GM19468 (cell line): ENCODE results near the gene PLAAT4.

Source experiments
- ATAC-seq: cut with Tn5 transposase; IDR thresholded peaks from one replicate; pipeline ENCODE4 v1.9.1; 2021; ENCODE audit warnings: mild to moderate bottlenecking, moderate library complexity, moderate number of reproducible peaks; ENCODE audit not compliant: unreplicated experiment; ENCODE audit errors: extremely low read depth

The PLAAT4 gene

GRCh38 chr11:63536669-63537292 is at the start of gene PLAAT4:
PLAAT4 (plus strand) TSS chr11:63536808; CDS start chr11:63536869, 61 bp downstream.
- ATAC-seq = no peak

- ATAC-seq = no peak
Measured at GRCh38 chr11:63488789-63489188, 47.8 kb upstream of the PLAAT4 start.

- ATAC-seq = no peak
Measured at GRCh38 chr11:63489879-63490278, 46.7 kb upstream of the PLAAT4 start.

GRCh38 chr11:63490551-63491239 is 45.9 kb upstream of the PLAAT4 start, which contains the start of gene PLAAT5:
PLAAT5 (minus strand) TSS chr11:63491167; CDS start chr11:63491034, 133 bp downstream.
- ATAC-seq = no peak

GRCh38 chr11:63491240-63491587 is 45.4 kb upstream of the PLAAT4 start:
- no peak for ATAC-seq

DNA sequence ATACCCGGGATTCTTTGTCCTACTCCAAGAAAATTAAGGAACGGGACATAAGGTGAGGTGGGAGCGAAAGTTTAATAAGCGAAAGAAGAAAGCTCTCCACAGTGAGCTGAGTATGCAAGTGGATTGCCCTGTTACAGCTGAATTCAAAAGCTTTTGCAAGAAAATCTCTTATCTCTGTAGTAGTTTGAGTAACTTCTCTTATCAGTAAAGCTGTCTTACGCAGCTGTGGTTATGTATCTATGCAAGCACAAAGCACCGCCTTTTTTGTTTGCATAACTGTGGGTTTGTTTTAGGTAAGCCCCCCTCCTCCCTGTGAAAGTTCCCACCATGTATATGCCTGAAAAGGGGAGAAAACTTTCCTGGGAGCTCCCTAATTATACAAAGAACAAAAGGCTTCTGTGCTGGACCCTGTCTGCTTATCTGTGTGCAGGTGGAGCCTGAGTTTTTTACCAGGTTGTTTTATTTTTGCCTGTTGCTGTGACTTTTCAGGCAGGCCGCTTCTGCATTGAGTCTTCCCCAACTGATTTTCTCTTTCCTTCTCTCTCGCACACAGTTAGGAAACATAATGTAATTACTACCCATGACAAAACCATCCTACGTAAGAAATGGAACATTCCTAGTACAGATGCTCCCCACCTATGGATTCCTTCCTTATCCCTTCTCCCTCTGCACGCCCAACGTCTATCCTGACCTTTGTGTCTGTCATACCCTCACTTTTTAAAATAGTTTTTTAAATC is 44.8 kb upstream of the PLAAT4 start:
- ATAC-seq = no peak

DNA sequence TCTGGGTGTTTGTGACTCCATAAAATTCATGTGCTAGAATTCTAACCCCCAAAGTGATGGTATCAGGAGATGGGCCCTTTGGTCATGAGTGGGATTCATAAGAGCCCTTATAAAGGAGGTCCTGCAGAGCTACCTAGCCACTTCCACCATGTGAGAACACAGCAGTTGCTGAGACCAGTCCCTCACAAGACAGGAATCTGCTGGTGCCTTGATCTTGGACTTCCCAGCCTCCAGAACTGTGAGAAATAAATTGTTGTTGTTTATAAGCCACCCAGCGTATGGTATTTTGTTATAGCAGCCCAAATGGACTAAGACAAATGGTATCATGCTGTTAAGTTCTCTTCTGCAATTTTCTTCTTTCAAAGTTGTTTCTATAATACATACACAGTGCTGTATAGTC is 44.2 kb upstream of the PLAAT4 start:
- ATAC-seq = no peak

- ATAC-seq = no peak
Measured at GRCh38 chr11:63493127-63493526, 43.5 kb upstream of the PLAAT4 start.

DNA sequence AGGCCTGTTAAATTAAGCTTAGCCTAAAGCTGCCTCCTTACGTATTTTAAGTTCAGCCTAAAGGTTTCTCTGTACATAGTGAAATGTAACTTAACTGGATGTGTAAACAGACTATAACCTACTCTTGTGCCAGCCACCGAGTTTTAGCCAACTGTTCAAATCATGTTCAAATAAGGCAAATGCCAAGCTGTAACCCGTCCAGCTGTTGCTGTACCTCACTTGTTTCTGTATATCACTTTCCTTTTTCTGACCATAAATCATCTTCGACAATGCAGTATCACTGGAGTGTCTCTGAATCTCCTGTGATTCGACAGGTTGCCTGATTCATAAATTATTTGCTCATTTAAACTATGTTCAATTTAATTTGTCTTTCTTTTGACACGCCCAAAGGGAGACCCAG is 41.6 kb upstream of the PLAAT4 start:
- ATAC-seq = no peak

DNA sequence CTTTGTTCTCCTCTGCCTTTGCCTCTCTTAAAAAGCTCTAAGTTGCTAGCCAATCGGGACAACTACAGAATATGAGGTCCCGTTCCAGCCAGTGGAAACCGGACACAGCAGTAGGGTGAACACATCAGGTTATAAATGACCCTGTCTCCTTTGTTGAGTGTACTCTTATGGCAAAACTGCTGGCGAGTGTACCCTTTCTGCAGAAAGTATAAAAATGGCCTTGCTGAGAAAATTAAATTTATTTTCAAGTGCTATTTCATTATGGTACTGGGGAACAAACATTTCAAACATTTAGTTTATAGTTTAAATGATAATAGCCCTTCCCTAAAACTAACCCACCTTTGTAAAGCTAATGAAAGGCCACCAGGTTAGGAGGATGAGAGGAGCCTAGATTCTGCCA is 36.7 kb upstream of the PLAAT4 start:
- ATAC-seq = no peak

DNA sequence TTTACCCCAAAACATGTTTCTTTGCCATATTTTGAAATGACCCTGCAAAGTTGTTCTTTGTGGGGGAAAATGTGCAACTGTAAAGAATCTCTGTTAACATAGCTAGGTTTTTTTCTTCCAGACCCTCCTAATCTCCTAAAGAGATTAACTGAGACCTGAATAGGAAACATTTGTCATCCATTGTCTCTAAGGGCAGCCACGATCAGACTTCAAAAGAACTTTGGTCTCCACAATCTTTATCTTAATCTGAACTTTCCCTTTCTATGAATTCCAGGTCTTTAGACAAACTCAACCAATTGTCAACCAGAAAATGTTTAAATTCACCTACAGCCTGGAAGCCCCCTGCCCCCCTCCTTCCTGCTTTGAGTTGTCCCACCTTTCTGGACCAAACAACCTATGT is 35.4 kb upstream of the PLAAT4 start:
- no peak for ATAC-seq

- ATAC-seq = no peak
Measured at GRCh38 chr11:63502252-63502820, 34.3 kb upstream of the PLAAT4 start.

- ATAC-seq = no peak
Measured at GRCh38 chr11:63503492-63503891, 33.1 kb upstream of the PLAAT4 start.

GRCh38 chr11:63504054-63504453 is 32.6 kb upstream of the PLAAT4 start:
- no peak for ATAC-seq

GRCh38 chr11:63504933-63505586 is 31.5 kb upstream of the PLAAT4 start:
- no peak for ATAC-seq

GRCh38 chr11:63505857-63506528 is 30.6 kb upstream of the PLAAT4 start, which contains the start of gene LGALS12:
LGALS12 (plus strand) TSS chr11:63506084; CDS start chr11:63506459, 375 bp downstream.
- no peak for ATAC-seq

DNA sequence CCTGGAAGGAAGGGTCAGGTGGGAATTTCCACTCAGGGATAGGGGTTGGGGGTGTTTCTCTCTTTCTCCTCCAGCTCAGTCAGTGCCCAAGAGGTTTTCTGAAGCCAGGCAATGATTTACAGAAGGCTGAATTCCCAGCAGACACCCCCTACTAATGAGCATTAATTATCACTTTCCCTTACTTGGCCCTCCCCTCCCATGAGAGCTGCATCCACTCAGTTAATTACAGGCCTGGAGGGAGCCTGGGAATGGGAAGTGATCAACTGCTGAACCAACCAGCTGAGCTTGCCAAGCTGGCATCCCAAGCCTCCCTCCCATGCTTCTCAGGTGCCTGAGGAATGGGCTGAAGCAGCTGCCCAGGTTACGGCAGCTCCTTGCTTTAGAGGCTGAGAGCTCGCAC is 29.7 kb upstream of the PLAAT4 start:
- no peak for ATAC-seq

- ATAC-seq = no peak
Measured at GRCh38 chr11:63507511-63507910, 29.1 kb upstream of the PLAAT4 start.

- ATAC-seq = no peak
Measured at GRCh38 chr11:63508009-63508408, 28.6 kb upstream of the PLAAT4 start.

DNA sequence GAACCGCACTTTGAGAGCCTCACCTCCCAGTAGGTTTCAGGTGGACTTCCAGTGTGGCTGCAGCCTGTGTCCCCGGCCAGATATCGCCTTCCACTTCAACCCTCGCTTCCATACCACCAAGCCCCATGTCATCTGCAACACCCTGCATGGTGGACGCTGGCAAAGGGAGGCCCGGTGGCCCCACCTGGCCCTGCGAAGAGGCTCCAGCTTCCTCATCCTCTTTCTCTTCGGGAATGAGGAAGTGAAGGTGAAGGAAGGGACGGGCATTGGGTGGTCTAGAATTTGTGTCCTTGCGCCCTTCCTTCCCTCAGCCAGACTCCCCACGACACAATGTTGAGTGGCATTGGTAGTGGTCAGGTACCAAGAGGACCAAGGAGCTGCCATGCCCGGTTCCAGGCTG is 27.9 kb upstream of the PLAAT4 start:
- ATAC-seq = no peak
